Upper lobe of left lung (tissue), 4 donors: ENCODE results near the gene MCL1.

Experiments
- EP300 ChIP-seq, 4 donors: sonication (generic); formaldehyde crosslinking; IDR thresholded peaks; one replicate each; pipeline ENCODE4 v1.5.1; 2017; ENCODE audit warnings: antibody characterized with exemption in 4 of 4, control low read depth in 2 of 4
- POLR2A ChIP-seq, 4 donors: fragments of 450-650 bp; IDR thresholded peaks; one replicate each; pipeline ENCODE4 v1.5.1; 2016 to 2017; ENCODE audit warnings: antibody characterized with exemption in 4 of 4, mild to moderate bottlenecking in 2 of 4
- TF ChIP-seq, protein P1 (sequence below), 6 experiments: fragments of 450-650 bp in 4 of 6; fragments of 200-600 bp in 2 of 6; sonication (generic) in 2 of 6; IDR thresholded peaks; one replicate each; pipeline ENCODE4 v1.5.1; 2016 to 2019; ENCODE audit warnings: antibody characterized with exemption in 6 of 6

DNA sequence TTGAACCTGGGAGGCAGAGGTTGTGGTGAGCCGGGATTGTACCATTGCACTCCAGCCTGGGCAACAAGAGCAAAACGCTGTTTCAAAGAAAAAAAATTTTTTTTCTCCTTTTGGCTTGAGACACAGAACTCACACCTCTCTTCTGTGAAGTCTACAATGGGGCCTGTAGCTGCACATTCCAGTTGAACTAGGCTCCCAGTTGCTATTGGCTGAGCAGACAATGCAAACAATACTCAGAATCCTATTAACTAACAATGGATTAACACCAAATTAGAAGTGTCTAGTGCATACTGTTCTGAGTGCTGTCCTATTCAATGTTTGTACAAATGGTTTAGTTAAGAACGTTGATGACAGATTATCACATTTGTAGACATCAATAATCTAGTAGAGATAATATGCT is 17.6 kb upstream of the MCL1 start:
- TF ChIP-seq, protein P1, sequence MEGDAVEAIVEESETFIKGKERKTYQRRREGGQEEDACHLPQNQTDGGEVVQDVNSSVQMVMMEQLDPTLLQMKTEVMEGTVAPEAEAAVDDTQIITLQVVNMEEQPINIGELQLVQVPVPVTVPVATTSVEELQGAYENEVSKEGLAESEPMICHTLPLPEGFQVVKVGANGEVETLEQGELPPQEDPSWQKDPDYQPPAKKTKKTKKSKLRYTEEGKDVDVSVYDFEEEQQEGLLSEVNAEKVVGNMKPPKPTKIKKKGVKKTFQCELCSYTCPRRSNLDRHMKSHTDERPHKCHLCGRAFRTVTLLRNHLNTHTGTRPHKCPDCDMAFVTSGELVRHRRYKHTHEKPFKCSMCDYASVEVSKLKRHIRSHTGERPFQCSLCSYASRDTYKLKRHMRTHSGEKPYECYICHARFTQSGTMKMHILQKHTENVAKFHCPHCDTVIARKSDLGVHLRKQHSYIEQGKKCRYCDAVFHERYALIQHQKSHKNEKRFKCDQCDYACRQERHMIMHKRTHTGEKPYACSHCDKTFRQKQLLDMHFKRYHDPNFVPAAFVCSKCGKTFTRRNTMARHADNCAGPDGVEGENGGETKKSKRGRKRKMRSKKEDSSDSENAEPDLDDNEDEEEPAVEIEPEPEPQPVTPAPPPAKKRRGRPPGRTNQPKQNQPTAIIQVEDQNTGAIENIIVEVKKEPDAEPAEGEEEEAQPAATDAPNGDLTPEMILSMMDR (IDR thresholded peaks at IDR 0.05): no peak
- TF ChIP-seq POLR2A (IDR thresholded peaks at IDR 0.05) (no peak), EP300 (IDR thresholded peaks at IDR 0.05) (no peak)
